Measurements from ENCODE around the gene MTCL1. TPM values are rescaled to one million over a fixed set of nuclear protein-coding genes. Genes with fewer than 3 reads are reported as not detected.

MTCL1 gene
- total RNA-seq, 1 donor from 2014 or later = 14.6 TPM

DNA sequence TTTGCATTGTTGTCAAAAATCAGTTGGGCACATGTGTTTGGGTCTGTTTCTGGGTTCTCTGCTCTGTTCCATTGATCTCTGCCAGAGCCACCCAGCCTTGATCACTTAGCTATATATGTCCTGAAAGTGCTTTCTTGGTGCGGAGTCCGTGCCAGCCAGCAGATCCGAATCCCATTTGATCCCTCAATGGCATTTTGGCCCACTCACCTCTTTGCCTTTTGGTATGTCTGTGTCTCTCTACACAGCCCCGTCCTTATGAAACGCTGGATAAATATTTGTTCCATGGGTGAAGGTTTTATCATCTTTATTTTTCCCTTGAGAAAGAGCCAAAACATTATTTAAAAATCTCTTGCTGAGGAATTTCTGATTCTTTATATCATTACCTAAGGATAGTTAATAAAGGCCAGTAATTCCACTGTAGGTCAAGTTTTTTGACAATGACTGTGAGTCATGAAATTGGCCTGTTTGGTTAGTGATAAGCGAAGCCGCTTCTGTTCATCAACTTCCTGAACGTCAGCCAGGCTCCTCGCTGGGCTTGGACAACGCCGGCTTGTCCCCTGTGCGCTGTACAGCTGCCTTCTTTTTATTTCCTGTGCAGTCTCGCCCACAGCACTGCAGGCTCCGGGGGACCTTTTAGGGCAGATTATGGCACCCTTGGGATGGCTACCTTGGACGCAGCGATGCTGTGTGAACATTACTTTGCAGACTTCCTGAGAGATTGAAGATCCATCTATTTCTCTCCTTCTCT, 24.9 kb downstream of the MTCL1 start:
- ATAC-seq (peak; percentile 79), DNase-seq (ENCODE audit: low spot score) (peak; percentile 64)
- intact Hi-C loops (cut with DNase I) = no loop called here

DNA sequence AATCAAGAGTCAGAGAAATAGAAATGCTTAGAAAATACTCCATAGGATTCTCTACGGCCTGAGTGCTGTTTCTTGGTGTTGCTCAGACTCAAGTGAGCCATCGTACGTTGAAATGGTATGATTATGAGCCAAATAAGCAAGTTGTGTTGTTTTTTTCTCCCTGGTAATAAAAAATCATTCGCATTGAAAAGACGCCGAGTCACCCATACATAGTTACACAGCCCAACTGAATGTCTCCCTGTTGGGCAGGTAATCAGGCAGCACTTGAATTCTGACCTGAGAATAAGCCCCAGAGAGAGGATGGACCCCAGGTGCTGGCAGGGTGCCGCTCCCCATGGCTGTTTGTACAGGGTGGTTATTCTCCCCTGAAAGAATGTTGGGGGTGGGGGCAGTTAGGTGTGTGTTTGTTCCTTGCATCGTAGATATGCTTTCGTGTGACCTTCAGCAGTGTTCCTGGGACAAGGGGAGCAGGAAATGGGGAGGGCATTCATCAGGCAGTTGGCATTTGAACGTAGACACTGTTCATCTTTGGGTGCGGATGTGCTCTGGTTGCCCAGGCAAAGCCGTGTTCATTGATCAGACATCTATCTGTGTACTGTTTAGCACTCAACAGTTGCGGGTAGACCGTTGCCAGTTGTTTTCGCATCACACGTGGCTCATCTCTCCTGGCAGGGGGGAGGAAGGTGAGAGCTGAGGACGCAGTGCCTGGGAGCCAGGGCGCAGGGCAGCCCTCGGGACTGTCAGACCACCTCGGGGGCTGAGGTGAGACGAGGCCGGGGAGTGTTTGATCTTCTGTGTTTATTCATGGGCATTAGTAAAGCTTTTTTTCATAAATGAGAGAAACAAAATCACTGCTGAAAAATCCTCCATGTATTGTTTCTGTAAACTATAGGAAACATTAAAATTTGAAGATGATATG, 27.3 kb downstream of the MTCL1 start:
- no peak for DNase-seq (ENCODE audit: low spot score)
- intact Hi-C loops (cut with DNase I) = no loop called here
- no peak for ATAC-seq

DNA sequence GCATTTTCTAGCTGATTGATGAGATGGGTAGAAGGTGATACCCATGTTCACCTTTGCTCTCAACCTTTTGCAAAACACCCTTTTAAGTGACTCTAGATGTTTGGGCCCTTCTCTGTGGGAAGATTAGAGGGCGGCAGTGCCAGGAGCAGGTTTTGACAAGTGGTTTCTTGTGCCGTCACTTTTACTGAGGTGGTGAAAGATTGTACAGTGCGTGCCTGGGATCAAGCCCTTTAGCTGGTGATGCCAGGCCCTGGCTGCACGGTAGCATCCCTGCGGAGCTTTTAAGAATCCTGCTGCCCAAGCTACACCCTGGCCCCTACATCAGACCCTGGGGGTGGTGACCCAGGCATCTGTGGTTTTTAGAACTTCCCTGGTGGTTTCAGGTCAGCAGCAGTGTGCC, 29.1 kb downstream of the MTCL1 start:
- no peak for ATAC-seq
- no peak for DNase-seq (ENCODE audit: low spot score)
- intact Hi-C loops (cut with DNase I) = no loop called here

DNA sequence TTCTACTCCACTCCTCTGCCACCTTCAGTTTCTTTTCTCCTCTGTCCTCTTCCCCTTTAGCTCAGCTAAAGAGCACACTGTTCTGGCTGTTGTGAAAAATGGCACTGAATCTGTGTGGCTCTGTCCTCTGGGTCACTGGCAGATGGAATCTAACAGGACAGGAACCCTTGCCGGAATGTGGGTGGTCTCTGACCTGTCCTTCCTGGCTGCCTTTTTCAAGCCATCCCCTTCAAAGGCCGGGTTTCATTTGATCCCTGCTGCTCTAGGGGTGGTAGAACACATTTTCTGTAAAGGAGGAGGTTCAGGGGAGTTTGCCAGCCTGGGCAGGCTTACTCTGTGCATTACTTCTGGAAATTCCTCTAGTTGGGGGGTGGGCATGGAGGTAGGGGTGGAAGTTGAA, 29.9 kb downstream of the MTCL1 start:
- no peak for ATAC-seq
- no peak for DNase-seq (ENCODE audit: low spot score)
- intact Hi-C loops (cut with DNase I) = no loop called here

DNA sequence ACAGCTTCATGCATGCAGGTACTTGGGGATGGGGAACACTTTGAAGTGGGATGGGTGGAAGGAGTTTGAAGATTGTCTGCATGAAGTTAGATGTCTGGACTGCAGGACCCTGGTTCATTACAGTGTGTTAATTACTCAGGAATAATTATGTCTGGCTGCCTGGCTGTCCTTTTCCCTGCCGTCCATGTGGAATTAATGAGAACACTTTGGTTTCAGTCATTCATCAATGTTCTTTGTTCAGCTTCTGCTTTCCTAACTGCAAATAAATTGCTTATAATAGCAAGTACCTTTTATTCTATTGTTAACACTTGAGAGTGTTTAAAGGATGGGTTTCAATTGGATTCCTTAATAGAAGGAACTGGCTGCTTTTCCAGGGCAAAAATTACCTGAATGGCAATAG, 35.8 kb downstream of the MTCL1 start:
- intact Hi-C loops (cut with DNase I) = no loop called here
- no peak for DNase-seq (ENCODE audit: low spot score)
- no peak for ATAC-seq

DNA sequence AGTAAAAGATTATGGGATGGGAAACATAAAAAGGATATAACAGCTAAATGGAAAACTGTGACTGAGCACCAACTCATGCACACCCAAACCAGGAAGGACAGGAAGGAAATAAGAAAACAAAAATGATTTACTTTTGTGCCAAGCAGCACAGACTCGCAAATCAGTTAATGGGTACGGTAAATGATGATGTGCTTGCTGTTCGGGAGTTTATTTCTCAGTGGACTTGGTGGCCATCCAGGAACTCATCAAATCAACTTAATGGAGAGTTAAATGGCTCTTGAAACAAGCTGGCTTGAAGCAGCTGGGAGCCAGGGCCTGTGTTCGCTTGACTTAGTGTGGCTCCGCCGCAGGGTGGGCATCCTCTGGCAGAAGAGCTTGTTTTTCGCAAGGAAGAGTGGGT, 36.2 kb downstream of the MTCL1 start:
- intact Hi-C loops (cut with DNase I) = no loop called here
- ATAC-seq (no peak), DNase-seq (ENCODE audit: low spot score) (no peak)

DNA sequence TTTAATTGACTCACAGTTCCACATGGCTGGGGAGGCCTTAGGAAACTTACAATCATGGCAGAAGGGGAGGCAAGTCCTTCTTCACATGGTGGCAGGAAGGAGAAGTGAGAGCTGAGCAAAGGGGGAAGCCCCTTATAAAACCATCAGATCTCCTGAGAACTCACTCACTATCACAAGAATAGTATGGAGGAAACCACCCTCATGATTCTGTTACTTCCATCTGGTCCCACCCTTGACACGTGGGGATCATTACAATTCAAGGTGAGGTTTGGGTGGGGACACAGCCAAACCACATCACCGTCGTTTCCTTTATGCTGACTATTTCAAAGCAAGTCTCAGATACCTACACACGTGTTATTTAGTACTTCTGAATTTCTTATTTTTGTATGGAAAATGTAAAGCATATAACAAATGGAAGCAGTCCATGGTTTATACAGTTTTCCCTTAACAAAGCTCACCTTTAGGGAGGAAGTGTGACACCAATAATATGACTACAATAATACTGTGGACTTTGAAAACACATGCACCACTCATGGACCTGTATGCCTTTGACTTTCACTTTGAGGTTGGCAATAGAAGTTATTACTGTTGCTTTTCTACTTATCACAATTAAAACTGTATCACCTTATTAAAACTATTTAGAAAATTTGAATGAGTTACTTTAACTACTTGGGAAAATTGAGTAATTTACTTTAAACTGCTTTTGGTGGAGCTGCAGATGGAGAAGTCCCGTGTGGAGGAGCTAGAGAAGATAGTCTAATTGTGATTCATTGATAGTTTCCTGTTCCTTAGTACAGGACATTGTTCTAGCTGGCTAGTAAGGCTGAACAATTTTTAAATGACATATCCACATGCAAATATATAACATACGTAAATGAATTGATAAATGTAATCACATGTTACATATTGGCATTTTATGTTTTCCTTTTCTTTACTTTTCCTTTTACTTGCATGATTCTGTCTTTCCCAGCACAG, 37.3 kb downstream of the MTCL1 start:
- DNase-seq (ENCODE audit: low spot score) = no peak
- intact Hi-C loops (cut with DNase I) = no loop called here

DNA sequence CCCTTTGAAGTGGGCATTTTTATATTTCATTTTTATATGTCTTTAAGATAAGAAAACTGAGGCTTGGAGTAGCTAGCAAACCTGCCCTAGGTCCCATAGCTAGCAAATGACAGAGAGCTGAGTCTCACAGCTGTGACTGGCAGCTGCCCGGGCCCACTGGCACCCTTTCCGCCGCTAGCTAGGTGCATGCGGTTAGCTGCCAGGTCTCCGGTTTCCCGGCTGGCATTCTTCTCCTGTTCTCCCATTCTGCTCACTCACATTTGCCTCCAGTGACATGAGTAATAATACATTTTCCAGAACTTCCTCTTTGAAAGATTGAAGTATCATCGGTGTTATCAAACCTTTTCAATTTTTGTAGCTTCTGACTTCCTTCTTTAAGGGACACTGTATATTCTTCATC, 38.7 kb downstream of the MTCL1 start:
- DNase-seq (ENCODE audit: low spot score) = no peak
- intact Hi-C loops (cut with DNase I) = no loop called here
- ATAC-seq = no peak

More for the DNA sequence above, 37.3 kb downstream of the MTCL1 start:
- ATAC-seq = no peak

DNA sequence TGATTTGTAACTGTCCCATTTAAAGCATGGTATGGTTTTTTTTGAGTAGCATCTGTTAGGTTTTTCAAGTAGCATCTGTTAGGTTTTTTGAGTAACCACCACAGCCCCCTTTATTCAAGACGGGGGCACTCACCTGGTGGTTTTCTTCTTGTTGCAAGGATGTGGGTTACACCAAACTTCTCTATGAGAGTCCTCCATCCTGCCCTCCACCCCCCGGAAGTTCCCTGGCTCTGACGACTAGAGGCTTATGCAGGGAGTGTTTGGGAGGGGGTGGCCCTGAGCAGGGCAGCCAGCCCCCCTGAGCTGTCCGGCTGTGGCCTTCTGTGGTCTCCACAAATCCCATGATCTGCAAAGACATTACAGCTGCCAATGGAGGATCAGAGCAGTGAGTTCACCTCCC, 39.3 kb downstream of the MTCL1 start:
- intact Hi-C loops (cut with DNase I) = no loop called here
- no peak for DNase-seq (ENCODE audit: low spot score)
- no peak for ATAC-seq

DNA sequence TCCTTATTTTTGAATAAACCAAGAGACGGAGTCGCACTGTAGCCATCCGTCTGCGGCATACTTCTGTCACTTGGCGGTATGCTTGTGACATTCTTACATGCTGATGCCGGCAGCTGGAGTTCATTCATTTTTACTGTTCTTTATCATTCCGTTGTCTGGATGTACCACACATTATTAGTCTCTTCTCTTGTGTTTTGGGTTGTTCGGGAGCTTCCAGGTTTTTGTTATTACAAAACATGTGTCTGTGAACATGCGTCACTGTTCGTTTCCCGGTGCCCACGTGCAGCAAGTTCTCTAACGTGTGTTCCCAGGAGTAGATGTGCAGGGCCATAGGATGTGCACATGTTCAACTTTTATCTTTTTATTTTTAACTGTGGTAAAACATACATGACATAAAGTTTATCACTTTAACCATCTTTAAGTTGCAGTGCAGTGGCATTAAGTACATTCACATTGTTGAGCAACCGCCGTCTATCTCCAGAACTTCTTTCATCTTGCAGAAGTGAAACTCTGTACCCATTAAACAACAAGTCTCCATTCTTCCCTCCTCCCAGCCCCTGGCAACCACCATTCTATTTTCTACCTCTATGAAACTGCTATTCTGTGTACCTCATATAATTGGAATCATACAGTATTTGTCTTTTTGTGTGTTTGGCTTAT, 40.1 kb downstream of the MTCL1 start:
- ATAC-seq (no peak), DNase-seq (ENCODE audit: low spot score) (no peak)
- intact Hi-C loops (cut with DNase I) = no loop called here

DNA sequence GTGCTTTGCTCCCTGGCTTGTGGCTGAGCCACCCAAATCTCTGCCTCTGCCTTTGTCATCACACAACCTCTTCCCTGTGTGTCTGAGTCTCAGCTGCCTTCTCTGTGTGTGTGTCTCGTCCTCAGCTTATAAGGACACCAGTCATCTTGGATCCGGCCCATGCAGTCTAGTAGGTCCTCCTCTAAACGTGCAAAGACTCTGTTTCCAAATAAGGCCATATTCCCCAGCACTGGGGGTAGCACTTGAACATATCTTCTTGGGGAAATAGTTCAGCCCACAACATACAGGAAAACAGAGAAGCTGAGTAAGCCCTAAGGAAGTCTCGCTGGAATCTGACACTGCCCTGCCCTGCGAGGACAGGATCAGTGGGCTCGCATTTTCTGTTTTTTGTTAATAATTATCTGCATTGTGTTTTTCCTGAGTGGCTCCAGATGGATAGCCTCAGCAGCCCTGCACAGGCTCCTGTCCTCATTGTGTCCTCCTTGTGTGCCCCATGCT, 42.1 kb downstream of the MTCL1 start:
- no peak for ATAC-seq
- intact Hi-C loops (cut with DNase I) = no loop called here
- DNase-seq (ENCODE audit: low spot score) = no peak

DNA sequence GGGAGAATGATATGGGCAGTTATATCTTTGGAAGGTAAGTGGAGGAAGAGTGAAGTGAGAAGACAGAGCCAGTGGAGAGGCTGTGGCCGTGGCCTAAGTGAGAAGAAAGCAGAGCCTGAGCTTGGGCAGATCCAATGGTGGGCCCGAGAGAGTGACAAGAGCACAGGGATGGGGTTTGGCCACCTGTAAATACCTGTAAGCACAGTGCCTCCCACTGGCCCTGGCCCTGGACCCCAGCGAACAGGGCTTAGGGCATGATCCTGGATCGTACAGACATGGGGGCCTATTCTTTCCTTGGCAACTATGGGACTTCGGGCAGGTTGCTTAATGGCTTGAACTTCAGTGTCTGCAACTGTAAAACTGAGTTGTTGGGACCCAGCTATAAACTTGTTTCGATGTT, 44.1 kb downstream of the MTCL1 start:
- no peak for DNase-seq (ENCODE audit: low spot score)
- no peak for ATAC-seq
- intact Hi-C loops (cut with DNase I) = no loop called here

DNA sequence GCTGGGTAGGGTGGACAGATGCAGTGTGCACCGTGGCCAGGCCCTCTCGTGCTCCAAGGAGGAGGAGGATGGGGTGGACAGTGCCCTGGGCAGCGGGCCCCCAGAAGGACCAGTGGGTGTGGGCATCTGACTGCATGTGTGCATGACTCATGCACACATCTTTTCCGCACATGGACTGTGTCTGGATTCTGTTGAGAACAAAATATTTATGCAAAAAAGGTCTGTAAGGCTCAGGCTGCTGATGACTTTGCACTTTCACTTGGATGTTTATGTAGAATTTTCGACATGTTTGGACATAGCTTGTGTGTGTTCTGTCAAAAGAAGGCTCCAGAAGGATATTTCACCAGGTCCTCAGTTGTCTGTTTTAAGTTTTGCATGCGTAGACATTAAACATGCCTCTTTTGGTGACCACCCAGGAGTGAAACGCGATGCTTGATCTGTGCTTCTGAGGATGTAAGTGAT, 45.6 kb downstream of the MTCL1 start:
- intact Hi-C loops (cut with DNase I) = no loop called here
- ATAC-seq (no peak), DNase-seq (ENCODE audit: low spot score) (no peak)

DNA sequence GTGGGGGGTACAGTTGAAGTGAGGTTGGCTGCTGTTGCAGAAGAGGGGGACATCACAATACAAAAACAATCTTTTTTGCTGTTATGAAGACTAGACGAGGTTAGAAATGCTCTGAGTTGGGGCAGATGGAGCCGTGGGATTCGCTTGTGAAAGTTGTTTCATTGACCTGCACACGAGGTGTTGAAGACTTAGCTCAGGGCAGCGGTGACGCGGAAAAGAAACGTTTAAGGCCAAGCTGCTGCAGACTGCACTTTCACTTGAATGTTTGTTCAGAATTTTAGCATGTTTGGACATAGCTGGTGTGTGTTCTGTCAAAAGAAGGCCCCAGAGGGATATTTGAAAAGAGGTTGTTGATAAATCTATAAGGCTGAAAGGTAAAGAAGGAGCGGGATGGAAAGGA, 46.3 kb downstream of the MTCL1 start:
- DNase-seq (ENCODE audit: low spot score) = no peak
- no peak for ATAC-seq
- intact Hi-C loops (cut with DNase I) = no loop called here

DNA sequence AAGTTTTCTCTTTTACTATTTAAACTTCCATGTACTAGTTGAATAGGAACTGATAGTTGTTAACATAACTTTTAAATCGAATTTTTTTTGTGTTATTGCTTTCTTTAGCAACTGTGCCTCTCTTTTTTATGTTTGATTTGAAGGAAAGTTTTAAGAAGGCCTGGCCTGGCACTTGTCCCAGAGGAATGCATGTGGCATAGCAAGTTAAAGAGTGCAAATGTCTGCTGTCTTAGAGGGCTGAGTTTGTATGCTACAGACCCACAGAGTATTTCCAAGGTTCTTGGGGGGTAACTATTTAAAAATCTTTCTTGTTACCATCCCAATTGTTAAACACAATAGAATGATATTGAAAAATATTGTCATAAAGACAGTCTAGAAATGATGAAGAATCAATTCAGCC, 47.0 kb downstream of the MTCL1 start:
- intact Hi-C loops (cut with DNase I) = no loop called here
- ATAC-seq (no peak), DNase-seq (ENCODE audit: low spot score) (no peak)

DNA sequence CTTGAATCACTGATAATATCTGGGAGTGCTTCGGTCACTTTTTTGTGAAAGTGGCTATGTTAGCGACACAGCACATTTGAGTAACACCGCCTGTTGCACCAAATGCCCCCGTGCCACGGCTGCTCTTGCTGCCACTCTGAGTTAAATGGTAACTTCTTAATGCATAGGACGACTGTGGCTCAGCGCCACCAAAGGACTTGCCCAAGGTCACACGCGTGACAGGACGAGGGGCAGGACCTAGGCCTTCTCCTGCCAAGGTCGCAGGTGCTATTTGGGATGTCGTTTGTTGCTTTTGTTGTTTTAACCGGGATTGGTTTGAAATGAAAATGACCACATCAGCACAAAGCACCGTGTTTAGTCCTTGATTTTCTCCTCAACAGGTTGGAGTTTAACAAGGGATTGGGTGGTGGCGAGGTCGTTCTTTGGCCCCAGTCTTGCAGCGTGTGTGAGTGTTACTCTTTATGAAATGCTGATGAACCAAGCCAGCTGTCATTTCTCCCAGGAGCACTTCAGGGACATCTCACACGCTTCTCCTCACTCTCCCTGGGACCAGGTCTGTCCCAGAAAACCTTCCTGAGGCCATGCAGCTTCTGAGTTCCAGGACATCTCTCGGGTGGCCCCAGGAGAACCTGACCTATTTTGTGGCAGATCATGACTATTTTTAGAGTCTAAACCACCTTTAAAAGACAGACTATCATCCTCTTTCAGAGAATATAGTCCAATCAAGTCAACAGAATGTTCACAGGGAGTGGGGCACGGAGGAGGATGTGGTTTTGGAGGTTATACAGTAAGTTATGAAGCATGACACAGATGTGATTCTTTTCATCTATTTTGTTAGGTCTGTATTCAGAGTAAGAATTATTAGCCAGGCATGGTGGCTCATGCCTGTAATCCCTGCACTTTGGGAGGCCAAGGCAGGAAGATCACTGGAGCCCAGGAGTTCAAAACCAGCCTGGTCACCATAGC, 49.9 kb downstream of the MTCL1 start:
- ATAC-seq (no peak), DNase-seq (ENCODE audit: low spot score) (no peak)
- intact Hi-C loops (cut with DNase I) = no loop called here

DNA sequence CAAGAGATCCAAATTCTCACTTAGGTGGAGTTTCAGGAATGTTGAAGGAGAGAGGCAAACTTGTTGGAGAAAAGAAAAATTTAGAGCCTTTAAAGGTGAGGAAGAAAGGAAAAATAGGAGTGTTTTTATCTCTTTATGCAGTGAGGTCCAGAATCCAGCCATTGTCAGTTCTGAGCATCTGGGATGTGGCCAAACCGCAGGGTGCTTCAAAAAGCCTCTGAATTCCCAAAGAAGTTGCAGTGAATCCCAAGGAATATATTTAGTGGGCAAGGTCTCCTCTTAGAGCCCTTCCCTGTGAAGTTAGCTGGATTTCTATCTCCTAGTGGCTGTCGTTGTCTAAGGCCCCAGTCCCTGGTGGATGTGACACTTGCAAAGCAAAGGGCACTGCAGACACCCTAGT, 51.2 kb downstream of the MTCL1 start:
- intact Hi-C loops (cut with DNase I) = no loop called here
- ATAC-seq = no peak
- DNase-seq (ENCODE audit: low spot score) = no peak

All from sciatic nerve (tissue), 2 donors.